ENCODE results near the gene GNG13.

GRCh38 chr16:797120-797420 is 3.5 kb downstream of the GNG13 start:
- TF ChIP-seq CTCF (conservative IDR thresholded peaks at IDR 0.05; ENCODE audit: low read depth, low read length), result no peak
- TF ChIP-seq POLR2A (IDR thresholded peaks at IDR 0.05; ENCODE audit: low read depth, low read length), result no peak
- no peak for TF ChIP-seq BHLHE40 (IDR thresholded peaks at IDR 0.05; ENCODE audit: low read depth, low read length)
- no peak for TF ChIP-seq RCOR1 (IDR thresholded peaks at IDR 0.05; ENCODE audit: insufficient replicate concordance, low read length)
- TF ChIP-seq RFX5 (IDR thresholded peaks at IDR 0.05; ENCODE audit: low read depth, low read length), result no peak
- TF ChIP-seq, protein P1, sequence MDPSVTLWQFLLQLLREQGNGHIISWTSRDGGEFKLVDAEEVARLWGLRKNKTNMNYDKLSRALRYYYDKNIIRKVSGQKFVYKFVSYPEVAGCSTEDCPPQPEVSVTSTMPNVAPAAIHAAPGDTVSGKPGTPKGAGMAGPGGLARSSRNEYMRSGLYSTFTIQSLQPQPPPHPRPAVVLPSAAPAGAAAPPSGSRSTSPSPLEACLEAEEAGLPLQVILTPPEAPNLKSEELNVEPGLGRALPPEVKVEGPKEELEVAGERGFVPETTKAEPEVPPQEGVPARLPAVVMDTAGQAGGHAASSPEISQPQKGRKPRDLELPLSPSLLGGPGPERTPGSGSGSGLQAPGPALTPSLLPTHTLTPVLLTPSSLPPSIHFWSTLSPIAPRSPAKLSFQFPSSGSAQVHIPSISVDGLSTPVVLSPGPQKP (IDR thresholded peaks at IDR 0.05; ENCODE audit: borderline replicate concordance, low read depth, low read length), result no peak
- TF ChIP-seq RAD21 (IDR thresholded peaks at IDR 0.05; ENCODE audit: low read length), result no peak
- no peak for TF ChIP-seq MAFK (IDR thresholded peaks at IDR 0.05; ENCODE audit: low read depth, low read length)

Measured in IMR-90 (cell line).